ENCODE data around the gene FGF12.

DNA sequence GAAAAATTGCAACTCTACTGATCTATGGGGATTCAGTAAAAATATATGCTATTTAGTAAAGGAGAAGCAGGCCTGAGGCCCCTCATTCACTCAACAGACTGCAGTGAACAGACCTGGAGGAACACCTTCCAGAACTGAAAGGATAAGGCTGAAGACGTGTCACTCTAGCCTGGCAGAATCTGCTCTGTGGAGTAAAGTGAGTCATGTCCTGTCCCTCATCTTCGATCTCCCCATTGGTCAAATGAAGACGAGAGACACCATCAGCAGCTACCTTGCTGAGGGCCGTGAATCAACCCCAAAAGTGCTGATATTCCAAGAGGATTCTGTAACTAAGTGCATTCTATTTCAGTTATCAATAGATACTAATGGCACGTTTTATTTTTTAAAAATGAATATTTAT is 359.7 kb downstream of the FGF12 start:
- TF ChIP-seq POLR2AphosphoS5 (IDR thresholded peaks at IDR 0.05) (no peak), POLR2A (IDR thresholded peaks at IDR 0.05) (no peak)
